HepG2 (cell line): ENCODE measurements around the gene SOX12. TPM values are rescaled to one million over a fixed set of nuclear protein-coding genes. Genes with fewer than 3 reads are reported as not detected.

Experiments used
- CREM ChIP-seq, 2 experiments: sonication (generic) in 1 of 2; formaldehyde crosslinking in 1 of 2; IDR thresholded peaks; 2 replicates each; pipeline versions ENCODE4 v1.4.0 to v1.6.1; 2016 to 2020; ENCODE audit warnings: antibody characterized with exemption in 1 of 2, mild to moderate bottlenecking in 1 of 2, missing genetic modification reagents in 1 of 2
- DZIP1 ChIP-seq: sonication (generic); formaldehyde crosslinking; IDR thresholded peaks from 2 replicates; pipeline ENCODE4 v1.5.0; 2020; ENCODE audit warnings: mild to moderate bottlenecking, missing genetic modification reagents
- FOXO1 ChIP-seq: sonication (generic); formaldehyde crosslinking; IDR thresholded peaks from 2 replicates; pipeline ENCODE4 v1.4.0; 2020; ENCODE audit warnings: missing genetic modification reagents
- HMG20A ChIP-seq: IDR thresholded peaks from 2 replicates; pipeline ENCODE4 v1.6.1; 2016; ENCODE audit warnings: borderline replicate concordance
- HOXA7 ChIP-seq: sonication (generic); formaldehyde crosslinking; IDR thresholded peaks from 2 replicates; pipeline ENCODE4 v1.8.1; 2022; ENCODE audit warnings: mild to moderate bottlenecking, missing genetic modification reagents, moderate library complexity
- IKZF4 ChIP-seq: sonication (generic); formaldehyde crosslinking; IDR thresholded peaks from 2 replicates; pipeline ENCODE4 v1.5.1; 2020; ENCODE audit warnings: borderline replicate concordance, mild to moderate bottlenecking, low read depth, missing genetic modification reagents; ENCODE audit errors: not compliant biosample characterization
- KLF16 ChIP-seq, 2 experiments: sonication (generic) in 1 of 2; formaldehyde crosslinking in 1 of 2; IDR thresholded peaks; 2 replicates each; pipeline versions ENCODE4 v1.6.1 to v1.8.0; 2016 to 2023; ENCODE audit warnings: missing genetic modification reagents in 2 of 2, missing compliant biosample characterization in 1 of 2
- NCOR1 ChIP-seq: fragments of 200-600 bp; sonication (generic); IDR thresholded peaks from 2 replicates; pipeline ENCODE4 v1.7.0; 2017; ENCODE audit warnings: antibody characterized with exemption, low read length, borderline replicate concordance
- RFX1 ChIP-seq: fragments of 450-650 bp; IDR thresholded peaks from 2 replicates; pipeline ENCODE4 v1.6.1; 2017
- SIX4 ChIP-seq: sonication (generic); formaldehyde crosslinking; IDR thresholded peaks from 2 replicates; pipeline ENCODE4 v1.4.0; 2020; ENCODE audit warnings: missing genetic modification reagents
- SRY ChIP-seq: sonication (generic); formaldehyde crosslinking; IDR thresholded peaks from 2 replicates; pipeline ENCODE4 v1.8.0; 2022; ENCODE audit warnings: mild to moderate bottlenecking, missing genetic modification reagents
- STAG1 ChIP-seq: sonication (generic); formaldehyde crosslinking; IDR thresholded peaks from 2 replicates; pipeline ENCODE4 v1.4.0; 2020; ENCODE audit warnings: missing genetic modification reagents
- TGIF2 ChIP-seq: IDR thresholded peaks from 2 replicates; pipeline ENCODE4 v1.6.1; 2016; ENCODE audit warnings: control low read depth, missing compliant biosample characterization
- ZNF142 ChIP-seq: sonication (generic); formaldehyde crosslinking; IDR thresholded peaks from 2 replicates; pipeline ENCODE4 v1.4.0; 2020; ENCODE audit warnings: missing genetic modification reagents
- ZNF235 ChIP-seq: sonication (generic); formaldehyde crosslinking; IDR thresholded peaks from 2 replicates; pipeline ENCODE4 v1.8.1; 2023; ENCODE audit warnings: mild to moderate bottlenecking, missing genetic modification reagents, borderline replicate concordance
- ZNF260 ChIP-seq: sonication (generic); formaldehyde crosslinking; IDR thresholded peaks from 2 replicates; pipeline ENCODE4 v1.4.0; 2020; ENCODE audit warnings: missing genetic modification reagents, low read depth, mild to moderate bottlenecking, borderline replicate concordance
- ZNF30 ChIP-seq: sonication (generic); formaldehyde crosslinking; IDR thresholded peaks from 2 replicates; pipeline ENCODE4 v1.5.0; 2020; ENCODE audit warnings: mild to moderate bottlenecking, missing genetic modification reagents
- ZNF383 ChIP-seq: sonication (generic); formaldehyde crosslinking; IDR thresholded peaks from 2 replicates; pipeline ENCODE4 v1.4.0; 2020; ENCODE audit warnings: missing genetic modification reagents, mild to moderate bottlenecking, borderline replicate concordance
- ZNF570 ChIP-seq: sonication (generic); formaldehyde crosslinking; IDR thresholded peaks from 2 replicates; pipeline ENCODE4 v1.4.0; 2020; ENCODE audit warnings: mild to moderate bottlenecking, missing genetic modification reagents, borderline replicate concordance
- ZNF577 ChIP-seq: sonication (generic); formaldehyde crosslinking; IDR thresholded peaks from 2 replicates; pipeline ENCODE4 v1.4.0; 2020; ENCODE audit warnings: mild to moderate bottlenecking, low read depth, missing genetic modification reagents, borderline replicate concordance
- ZNF772 ChIP-seq: sonication (generic); formaldehyde crosslinking; IDR thresholded peaks from 2 replicates; pipeline ENCODE4 v1.5.0; 2020; ENCODE audit warnings: mild to moderate bottlenecking, missing genetic modification reagents
- ZSCAN25 ChIP-seq: sonication (generic); formaldehyde crosslinking; IDR thresholded peaks from 2 replicates; pipeline ENCODE4 v1.8.0; 2022; ENCODE audit warnings: mild to moderate bottlenecking, missing genetic modification reagents
- polyA plus RNA-seq, 8 experiments: library from polyadenylated mRNA; depleted of rRNA in 3 of 8; stranded (reverse) in 7 of 8; unstranded in 1 of 8; fragments of >200 nt; fragmentation: Illumina TruSeq in 4 of 8; extraction: Trizol in 4 of 8; gene quantifications; 2 replicates each; pipeline versions ENCODE4 v1.2.1 to v1.2.3, GENCODE V29; 2011 to 2016; ENCODE audit warnings: low read depth in 4 of 8, missing spikeins in 1 of 8, mixed read lengths in 1 of 8; ENCODE audit not compliant: insufficient read depth in 1 of 8
- total RNA-seq, 5 experiments: library from RNA; depleted of rRNA; stranded (reverse); fragments of >200 nt; fragmentation: Illumina TruSeq; extraction: Trizol; gene quantifications; 2 replicates each; pipeline ENCODE4 v1.2.3, GENCODE V29; 2016; ENCODE audit warnings: low read depth in 1 of 5

Gene SOX12
- total and polyA plus RNA-seq, 2 of the 13 experiments (the other 11 are each of a cell fraction or from before 2014, with no cell fraction given) = 10.0 to 18.7 TPM

- TF ChIP-seq ZNF142 (CRISPR knock-in tag) = no peak; the same call in 1 of the 2 replicates
- 0 out of 2 replicates have a peak, but pooled peaks have one; percentile 26 for TF ChIP-seq ZNF235 (CRISPR knock-in tag)
- TF ChIP-seq FOXO1 = peak; percentile 35
- no peak; the same call in 1 of the 2 replicates for TF ChIP-seq ZNF383 (CRISPR knock-in tag)
- TF ChIP-seq NCOR1 = no peak
- TF ChIP-seq ZNF772 (CRISPR knock-in tag) = peak; percentile 44; the same call in 1 of the 2 replicates
- no peak for TF ChIP-seq HMG20A (CRISPR knock-in tag)
- TF ChIP-seq ZNF30 (CRISPR knock-in tag) = 0 out of 2 replicates have a peak, but pooled peaks have one; percentile 44
- TF ChIP-seq ZSCAN25 (CRISPR knock-in tag) = no peak
- no peak for TF ChIP-seq ZNF570 (CRISPR knock-in tag)
- TF ChIP-seq SIX4 (CRISPR knock-in tag) = no peak
- no peak for TF ChIP-seq HOXA7 (CRISPR knock-in tag)
- TF ChIP-seq TGIF2 (CRISPR knock-in tag) = peak; percentile 51; the same call in 1 of the 2 replicates
- no peak for TF ChIP-seq SRY (CRISPR knock-in tag)
- TF ChIP-seq DZIP1 = peak; percentile 95
- TF ChIP-seq IKZF4 = peak; percentile 27
- no peak for TF ChIP-seq CREM (IDR thresholded peaks at IDR 0.05)
- no peak for TF ChIP-seq CREM (CRISPR knock-in tag; IDR thresholded peaks at IDR 0.05)
- peak in 1 of 2 experiments; percentile 77; a peak in 1 of 4 replicates for TF ChIP-seq KLF16 (CRISPR knock-in tag; IDR thresholded peaks at IDR 0.05)
- no peak for TF ChIP-seq ZNF260 (CRISPR knock-in tag)
- TF ChIP-seq ZNF577 (CRISPR knock-in tag) = no peak
- TF ChIP-seq STAG1 = peak; percentile 14; the same call in 1 of the 2 replicates
- TF ChIP-seq RFX1 = no peak
Observed at GRCh38 chr20:346640-347316, 21.4 kb downstream of the SOX12 start, which contains the start of gene NRSN2 (continued).
